Medulla oblongata (tissue), 1 donor: ENCODE results near the gene CLK3.
"Not testable (repeated sequence)": the region's sequence is repeated elsewhere in the genome, so short reads cannot be mapped to it uniquely, and the experiment has no call there.

Source experiments
- DNase-seq: peaks from one replicate; pipeline ENCODE4 v3.0.0-alpha.2; 2015; ENCODE audit errors: extremely low spot score

The CLK3 gene

DNA sequence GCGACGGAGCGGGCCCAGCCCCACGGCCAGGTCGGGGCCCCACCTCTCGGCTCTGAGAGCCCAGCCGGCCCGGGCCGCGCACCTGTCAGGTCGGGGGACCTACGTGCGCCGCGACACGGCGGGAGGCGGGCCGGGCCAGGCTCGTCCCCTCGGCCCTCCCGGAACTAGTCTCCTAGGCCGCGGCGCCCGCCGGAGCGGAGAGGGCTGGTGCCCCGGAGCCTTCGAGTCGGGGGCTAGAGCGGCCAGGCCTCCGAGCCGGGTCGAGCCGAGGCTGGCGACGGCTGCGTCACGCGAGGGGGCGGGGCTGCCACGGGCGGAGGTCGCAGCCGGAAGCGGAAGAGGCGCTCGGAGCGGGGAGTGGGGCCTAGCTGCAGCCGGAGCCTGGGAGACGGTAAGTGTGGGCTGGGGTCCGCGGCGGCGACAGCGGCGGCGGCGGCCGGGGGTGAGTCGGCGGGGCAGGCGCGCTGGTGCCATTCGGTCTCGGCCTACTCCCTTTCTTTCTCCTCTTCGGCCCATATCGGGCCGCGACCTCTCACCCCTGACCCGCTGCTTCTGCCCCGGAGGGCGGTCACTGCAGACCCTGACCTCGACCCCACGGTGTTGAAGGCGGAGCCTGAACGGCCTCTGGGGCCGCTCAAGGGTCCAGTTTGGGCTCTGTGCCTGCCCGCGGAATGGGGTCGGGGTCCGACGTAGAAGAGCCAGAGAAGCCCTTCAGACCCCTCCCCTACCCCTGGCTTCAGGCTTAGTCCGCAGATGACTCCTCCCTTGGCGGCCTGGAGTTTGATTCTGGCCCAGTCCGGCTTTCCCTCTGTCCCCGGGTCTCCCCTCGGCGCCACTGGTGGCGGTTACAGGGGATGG is at the start of gene CLK3:
TSS of gene CLK3 (plus strand) at position 329 of the 858 bp plus-strand sequence. CDS start 3,361 bp downstream, outside the sequence.
- peak; percentile 96 for DNase-seq

DNA sequence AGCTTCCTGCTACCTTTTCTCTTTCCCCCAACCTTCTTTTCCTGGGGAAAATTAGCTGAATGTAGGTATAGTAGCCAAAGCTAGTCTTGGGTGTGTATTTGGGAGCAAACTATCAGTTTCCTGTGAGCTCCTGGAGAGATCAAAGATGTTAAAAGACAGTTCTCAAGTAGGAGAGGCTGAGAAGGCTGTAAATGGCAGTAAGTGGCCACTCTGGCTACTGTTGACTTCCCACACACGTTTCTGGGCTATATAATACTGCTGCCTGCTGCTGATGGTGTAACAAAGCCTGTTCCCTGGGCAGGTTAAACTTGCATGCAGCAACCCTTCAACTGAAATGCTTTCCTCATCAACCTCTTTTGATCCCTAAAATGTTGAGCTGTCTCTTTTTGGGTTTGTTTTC is 47.0 kb upstream of the CLK3 start:
- DNase-seq: no peak

DNA sequence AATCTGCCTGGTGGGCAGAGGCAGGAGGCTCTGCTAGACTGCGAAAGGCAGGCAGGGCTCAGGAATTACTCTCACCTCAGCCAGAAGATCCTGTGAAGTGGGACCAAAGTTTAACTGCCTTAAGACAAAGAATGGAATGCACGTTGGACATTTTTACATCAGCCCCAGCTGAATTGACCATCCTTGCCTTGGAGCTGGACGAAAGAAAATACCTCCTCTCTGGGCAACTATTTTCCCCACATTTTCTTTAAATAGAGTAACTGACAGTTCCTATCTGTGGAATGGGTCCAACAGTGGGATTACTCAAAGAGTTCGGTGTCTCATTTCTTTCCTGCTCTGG is 45.9 kb upstream of the CLK3 start:
- no peak for DNase-seq

DNA sequence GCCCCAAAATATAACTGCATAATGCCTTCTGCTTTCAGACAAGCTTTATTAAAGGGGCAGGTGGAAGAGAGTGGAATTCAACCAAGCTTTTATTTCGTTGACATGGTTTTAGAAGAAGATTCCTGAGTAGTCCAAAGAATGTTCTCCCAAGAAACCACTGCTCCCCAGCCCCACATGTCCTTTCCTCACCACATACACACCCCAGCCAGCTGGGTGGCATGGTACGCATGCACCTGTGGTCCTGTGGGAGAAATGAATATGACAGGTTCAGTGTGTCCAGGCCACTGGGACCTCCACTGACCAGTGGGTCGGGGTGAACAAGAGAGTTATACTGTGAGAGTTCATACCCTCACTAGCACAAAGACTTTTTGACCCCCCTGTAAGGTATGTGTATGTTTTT is 44.4 kb upstream of the CLK3 start:
- DNase-seq: no peak

DNA sequence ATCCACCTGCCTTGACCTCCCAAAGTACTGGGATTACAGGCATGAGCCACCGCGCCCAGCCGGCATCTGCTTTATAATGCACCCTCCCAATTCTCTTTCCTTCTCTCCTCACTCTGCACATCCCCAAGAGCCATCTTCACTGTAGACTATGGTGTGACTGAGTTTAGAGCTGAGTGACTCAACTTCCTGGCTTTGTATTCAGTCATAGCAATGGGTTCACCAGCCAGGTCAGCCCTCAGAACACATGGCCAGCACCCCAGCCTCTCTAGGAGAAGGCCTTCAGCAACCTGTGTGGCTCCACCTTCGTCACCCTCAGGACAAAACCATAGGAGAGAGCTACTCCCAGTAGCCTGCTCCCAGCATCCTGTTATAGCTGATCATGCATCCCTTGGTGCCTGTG is 41.6 kb upstream of the CLK3 start:
- no peak for DNase-seq

DNA sequence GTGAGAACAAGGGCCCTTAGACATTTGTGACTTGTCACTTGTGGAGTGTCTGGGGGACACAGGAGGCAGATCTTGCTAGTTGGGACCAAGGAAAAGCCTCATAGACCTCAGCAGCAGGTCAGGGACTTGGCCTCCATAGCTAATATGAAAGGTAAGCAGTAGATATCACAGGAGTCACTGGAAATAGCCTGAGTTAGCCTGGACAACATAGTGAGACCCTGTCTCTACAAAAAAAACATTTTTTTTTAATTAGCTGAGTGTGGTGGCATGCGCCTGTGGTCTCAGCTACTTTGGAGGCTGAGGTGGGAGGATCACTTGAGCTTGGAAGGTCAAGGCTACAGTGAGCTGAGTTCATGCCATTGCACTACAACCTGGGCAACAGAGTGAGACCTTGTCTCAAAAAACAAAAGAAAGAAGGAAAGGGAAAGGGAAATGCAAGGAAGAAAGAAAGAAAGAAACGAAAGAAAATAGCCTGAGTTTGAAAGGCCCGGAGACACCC is 37.1 kb upstream of the CLK3 start:
- no peak for DNase-seq

DNA sequence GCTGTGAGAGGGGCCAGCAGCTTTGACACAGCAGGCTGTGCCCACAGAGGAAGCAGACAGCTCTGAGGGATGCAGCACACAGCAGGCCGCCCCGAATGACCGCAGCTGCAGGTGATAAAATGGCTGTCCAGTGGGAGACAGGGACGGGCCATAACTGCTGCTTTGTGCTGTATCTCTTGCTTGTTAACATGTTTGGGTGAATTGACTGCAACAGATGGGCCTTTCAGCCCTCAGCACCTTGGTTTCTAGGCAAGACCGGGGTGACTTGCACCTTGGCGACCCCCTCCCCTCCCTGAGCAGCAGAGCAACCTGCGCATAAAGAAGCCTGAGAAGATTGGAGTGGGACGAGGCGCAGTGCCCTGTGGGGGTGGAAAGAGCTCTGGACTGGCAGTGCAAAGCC is 36.6 kb upstream of the CLK3 start:
- DNase-seq: no peak

DNA sequence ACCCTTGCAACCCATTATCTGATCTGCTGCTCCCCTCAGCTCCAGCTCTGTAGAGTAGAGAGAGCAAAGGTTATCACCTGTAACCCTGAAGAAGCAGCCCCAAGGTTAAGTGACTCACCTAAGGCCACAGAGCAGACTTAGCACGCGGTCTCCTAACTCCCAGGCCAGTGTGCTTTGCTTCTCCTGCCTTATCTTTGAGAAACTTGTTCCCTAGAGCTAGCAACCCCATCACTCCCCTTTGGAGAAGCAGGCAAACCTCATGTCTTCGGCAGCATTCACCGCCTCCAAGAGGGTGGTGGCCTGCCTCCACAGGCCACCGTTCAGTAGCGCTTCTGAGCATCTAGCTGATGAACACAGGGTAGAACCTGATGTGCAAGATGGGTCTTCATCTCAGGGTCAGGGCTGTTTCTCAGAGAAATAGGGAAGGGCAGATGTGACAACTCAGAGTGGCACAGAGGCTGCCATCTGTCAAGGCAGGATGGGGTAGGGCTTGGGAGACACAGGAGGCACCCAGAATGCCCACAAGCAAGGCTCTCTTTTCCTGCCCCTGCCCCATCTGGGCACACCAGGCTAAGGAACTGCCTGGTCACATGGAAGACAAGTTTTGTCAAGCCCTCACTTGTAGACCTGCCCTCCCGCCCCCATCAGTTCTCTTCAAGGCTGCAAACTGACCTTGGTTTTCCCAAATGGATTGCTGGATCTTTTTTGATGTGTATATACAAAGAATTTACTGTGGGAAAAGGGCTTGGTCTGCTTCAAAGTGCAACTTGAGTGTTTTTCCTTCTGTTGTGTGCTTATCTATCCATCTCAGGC is 34.9 kb upstream of the CLK3 start:
- no peak for DNase-seq

DNA sequence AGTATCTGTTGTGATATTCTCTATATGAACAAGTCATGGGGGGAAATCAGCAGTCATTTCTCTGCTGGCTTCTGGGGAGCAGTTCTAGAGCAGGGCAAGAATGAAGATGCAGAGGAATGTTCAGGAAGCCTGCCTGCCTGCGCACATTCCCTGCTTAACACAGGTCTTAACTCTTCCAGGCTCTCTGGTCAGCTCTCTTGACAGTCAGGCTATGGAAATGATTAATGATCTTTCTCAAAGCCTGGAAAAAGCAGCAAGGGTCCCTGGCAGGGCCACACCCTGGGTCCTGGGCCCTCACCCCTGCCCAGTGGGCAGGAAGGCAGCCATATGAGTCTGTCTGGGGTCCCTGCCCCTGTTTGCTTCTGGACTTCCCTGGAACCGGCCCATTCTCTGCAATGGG is 31.4 kb upstream of the CLK3 start:
- DNase-seq: no peak

DNA sequence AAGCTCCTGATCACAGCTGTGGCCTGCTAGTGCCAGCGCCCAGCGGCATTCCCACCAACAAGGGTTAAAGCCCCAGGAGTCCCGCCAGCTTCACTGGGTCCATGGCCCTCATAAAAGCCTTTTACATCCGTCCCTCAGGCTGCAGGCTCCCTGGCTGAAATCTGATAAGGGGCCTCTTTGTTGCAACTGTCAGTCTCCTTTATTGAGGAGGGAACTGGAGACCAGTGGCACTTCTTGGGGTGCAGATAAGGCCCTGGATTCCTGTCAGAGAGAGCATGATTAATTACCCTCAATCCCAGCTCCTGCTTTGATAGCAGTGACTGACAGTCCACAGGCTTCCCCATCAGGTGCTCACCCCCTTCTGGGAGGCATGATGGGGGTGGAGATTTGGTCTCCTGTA is 30.9 kb upstream of the CLK3 start:
- peak; percentile 66 for DNase-seq

DNA sequence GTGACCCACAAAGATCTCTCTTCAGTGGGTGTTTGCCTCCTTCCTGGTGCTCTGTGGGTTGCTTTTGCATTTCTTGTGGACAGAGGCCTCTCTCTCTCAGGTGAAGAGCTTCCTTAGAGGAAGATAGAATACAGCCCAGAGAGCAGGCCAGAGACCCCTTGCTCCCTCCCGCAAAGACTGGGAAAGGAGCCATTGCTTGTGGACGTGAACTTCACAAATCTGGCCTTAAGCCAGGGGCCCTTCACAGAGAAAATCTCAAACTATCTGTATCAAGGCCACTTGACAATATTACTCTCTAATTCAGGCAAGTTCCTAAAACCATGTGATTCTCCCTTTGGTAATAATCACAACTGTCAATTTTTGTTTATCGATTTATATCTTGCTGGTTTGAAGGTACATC is 30.4 kb upstream of the CLK3 start:
- DNase-seq: no peak

DNA sequence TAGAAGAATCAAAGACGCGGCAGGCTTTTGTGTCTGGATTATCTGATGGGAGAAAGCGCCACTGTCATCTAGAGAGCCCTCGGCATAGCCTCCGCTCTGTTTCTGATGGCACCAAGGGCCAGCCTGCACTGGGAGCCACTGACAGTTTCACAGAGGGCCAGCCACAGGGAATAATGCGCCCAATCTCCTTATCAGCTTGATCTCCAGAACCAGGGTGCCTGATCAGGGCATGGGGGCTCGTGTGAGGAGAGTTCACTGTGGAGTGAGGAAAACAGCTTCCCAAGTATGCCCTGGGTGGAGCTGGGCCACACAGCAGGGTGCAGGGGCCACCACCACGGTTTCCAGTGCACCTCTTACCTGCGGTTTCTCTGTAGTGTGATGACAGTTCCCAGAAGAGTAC is 29.8 kb upstream of the CLK3 start:
- DNase-seq: no peak

DNA sequence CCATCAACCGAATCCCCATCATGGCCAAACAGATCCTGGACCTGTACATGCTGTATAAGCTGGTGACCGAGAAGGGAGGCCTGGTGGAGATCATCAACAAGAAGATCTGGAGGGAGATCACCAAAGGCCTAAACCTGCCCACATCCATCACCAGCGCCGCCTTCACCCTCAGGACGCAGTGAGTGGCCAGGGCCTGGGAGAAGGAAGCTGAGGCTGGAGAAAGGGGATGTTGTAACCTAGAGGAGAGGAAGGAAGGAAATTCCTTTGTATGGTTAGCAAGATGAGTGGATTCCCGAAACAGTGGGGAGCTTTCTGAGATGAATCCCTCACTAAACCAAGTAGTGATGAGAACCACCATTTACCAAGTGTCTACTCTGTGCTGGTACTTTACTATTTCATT is 25.8 kb upstream of the CLK3 start:
- DNase-seq: no peak

DNA sequence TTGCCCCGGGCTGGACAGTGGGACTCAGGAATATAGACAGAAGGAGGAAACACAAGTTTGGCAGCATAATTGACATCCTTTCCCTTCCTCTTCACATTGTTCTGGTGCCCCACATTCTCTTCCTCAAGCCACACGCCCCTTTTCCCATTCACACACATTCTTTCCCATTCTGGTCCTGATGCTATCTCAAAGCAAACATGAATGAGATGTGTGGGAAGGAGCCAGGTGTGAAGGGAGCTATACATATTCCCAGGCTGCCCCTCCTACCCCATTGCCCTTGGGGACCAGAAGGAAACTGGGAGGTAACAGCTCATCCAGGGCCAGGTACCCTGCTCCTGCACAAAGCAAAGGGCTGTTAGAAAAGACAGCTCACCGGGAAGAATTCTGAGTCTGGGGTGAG is 23.4 kb upstream of the CLK3 start:
- DNase-seq: no peak

DNA sequence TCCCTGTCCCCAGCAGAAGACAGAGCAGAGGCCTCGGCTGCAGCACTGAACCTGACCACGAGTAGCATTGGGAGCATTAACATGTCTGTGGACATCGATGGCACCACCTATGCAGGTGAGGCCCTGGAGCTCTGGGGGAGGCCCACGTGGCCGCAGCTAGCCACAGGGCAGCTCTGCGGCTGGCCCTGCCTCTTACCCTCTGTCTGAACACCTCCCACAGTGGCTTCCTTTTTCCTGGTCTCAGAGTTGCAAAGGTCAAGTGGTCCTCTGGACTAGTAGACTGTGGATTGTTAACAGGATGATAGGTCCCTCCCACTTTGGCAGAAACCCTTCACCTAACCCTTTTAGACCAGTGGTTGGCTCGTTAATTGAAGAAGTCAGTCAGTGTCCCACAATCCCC is 22.5 kb upstream of the CLK3 start:
- no peak for DNase-seq

DNA sequence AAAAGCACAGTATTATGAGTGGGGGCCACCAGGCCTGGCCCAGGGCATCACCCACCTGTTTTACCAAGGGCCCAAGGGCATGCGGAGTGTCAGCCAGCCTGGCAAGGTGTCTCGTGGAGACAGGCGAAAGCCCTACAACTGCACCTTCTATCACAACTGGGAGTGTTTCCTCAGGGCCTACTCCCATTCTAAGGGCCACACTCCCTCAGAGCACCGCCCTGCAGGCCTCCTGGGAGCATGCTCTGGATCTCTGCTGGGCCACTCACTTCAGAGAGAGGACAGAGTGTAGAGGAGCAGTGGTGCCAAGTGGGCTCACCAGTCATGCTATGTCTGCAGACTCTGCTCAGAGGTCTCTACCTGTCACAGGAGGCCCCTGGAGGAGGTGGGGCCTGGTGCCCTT is 21.2 kb upstream of the CLK3 start:
- no peak for DNase-seq

DNA sequence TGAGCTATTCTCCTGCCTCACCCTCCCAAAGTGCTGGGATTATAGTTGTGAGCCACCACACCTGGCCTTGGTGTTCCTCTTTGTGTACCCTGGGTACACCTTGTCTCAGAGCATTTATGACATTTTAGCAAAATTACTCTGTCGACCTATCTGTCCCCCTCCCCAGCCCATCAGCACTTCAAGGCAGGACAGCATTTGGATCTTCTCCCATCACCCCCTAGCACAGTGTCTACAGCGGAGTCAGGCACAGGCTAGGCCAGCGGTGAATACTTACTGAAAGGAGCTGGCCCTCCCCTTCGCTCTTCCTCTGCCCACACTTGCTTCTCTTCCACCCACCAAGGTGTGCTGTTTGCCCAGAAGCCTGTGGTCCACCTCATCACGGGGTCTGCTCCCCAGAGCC is 20.4 kb upstream of the CLK3 start:
- DNase-seq: no peak

DNA sequence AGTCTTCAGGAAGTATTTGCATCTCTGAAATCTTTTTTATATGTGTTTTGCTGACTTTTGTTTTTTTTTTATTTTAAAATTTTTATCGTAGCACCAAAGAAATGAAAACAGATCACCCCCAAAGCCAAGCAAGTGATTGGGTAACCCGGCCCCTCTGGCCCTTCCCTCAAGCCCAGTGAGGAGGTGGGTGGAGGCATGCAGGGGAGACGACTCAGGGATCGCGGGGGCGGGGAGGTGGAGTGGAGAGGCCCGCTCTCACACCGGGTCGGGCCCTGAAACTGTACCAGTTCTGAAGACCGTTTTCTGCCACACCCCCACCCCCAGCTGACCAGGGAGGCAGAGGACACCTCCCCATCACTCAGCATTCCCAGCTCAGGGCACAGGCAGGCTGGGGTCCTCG is 18.9 kb upstream of the CLK3 start:
- DNase-seq: not testable (repeated sequence)

DNA sequence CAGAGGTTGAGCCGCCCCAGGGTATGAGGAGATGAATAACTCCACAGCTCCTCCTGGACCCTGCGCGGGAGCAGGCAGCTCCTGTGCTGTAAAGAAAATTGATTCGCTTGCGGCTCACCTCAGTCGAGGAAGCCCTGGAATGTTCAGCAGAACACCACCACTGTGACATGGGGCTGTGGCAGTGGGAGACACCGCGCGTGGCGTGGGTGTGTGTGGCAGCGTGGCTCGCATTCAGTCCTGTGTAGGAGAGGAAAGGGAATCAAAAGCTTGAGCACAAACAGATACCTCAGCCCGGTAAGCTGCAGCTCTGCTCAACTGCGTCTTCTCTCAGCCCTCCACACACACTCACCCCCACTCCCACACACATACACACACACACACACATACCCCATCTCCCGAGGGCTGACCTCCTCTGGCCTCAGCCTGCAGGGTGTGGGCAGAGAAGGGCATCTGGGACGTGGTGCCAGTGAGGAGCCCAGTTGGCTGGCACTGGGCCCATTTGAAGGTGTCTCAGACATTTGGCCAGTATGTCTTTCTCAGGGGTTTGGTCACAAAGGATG is 18.4 kb upstream of the CLK3 start:
- not testable (repeated sequence) for DNase-seq

DNA sequence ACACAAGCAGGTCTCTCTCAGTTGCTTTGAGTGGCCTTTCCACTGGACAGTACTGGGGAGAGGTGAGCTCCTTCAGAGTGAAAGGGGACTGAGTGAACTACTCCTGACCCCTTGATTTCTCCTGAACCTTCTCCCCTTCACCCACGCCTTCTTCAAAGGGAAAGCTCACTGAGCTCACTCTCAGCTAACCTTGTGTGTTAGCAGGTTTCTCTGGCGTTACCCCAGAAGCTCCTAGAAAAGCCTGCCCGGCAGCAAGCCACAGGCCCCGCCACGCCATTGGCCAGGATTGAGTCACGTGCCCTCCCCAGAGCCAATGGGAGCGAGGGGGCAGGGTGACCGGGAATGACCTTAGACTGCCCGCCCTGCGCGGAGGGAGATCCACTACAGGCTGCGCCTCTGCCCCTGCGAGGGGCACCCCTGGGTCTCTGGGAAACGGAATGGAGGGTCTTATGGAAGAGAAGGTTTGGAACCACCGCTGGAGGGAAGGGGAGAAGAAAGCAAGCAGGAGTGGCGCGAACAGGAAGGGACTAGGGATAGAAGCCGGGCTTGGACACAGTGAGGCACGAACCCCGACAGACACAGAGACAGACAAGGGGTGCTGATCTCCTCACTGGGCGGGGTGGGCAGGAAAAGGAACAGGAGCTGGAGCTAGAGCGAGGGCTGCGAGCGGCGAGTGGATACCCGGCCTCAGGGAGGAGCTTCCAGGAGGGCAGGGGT is 17.4 kb upstream of the CLK3 start:
- peak; percentile 98 for DNase-seq

DNA sequence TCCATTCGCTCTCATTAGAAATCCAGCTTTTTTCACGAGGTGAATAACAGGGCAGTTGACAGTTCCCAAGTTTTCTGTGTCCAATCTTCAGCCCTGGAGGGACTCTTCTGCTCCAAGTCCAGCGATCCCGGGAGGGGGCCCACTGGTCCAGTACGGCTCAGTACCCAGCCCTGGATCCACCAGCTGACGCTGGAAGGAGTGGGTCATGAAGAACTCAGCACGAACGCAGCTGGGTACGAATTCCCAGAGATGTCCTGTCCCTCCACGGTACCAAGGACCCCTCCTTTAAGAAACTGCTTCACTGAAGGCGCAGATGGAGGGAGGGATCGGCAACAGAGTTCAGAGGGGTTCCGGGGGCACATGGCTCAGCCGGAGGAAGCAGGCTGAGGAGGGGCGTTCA is 16.5 kb upstream of the CLK3 start:
- DNase-seq: no peak
